ENCODE data around the gene THAP4. TPM values are rescaled to one million over a fixed set of nuclear protein-coding genes. Genes with fewer than 3 reads are reported as not detected.

The THAP4 gene
- total and polyA plus RNA-seq, 12 donors: 68.7 to 101 (median 78.3) TPM

DNA sequence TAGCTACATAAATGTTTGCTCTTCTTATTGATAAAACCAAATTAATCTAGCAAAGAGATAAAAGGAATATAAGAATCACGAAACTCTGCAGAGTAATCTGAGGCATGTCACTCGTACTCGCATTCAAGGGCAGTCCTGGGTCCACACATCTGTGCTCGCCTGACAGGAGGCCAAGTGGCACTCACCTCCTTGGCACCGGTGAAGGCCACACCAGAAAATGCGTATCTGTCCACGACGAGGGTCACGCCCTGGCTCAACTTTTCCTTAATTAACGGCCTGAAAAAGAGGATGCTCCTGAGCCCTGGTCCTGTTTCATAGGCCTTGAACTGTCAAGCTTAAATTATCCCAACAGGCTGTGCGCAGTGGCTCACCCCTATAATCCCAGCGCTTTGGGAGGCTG is 43.1 kb upstream of the THAP4 start:
- ATAC-seq: no peak
- DNase-seq: no peak
- TF ChIP-seq, protein P1, sequence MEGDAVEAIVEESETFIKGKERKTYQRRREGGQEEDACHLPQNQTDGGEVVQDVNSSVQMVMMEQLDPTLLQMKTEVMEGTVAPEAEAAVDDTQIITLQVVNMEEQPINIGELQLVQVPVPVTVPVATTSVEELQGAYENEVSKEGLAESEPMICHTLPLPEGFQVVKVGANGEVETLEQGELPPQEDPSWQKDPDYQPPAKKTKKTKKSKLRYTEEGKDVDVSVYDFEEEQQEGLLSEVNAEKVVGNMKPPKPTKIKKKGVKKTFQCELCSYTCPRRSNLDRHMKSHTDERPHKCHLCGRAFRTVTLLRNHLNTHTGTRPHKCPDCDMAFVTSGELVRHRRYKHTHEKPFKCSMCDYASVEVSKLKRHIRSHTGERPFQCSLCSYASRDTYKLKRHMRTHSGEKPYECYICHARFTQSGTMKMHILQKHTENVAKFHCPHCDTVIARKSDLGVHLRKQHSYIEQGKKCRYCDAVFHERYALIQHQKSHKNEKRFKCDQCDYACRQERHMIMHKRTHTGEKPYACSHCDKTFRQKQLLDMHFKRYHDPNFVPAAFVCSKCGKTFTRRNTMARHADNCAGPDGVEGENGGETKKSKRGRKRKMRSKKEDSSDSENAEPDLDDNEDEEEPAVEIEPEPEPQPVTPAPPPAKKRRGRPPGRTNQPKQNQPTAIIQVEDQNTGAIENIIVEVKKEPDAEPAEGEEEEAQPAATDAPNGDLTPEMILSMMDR (IDR thresholded peaks at IDR 0.05): no peak
- Histone ChIP-seq H3K9me3 (no peaks in the 10 kb centered on the region), H3K36me3 (peaks cover 0 to 96% (median 18%) of the 10 kb centered on the region in 9 donors), H3K4me3 (no peak overlapping the region), H3K4me1 (peaks cover 0 to 13% (median 8%) of the 10 kb centered on the region in 9 donors), H3K27ac (no peak overlapping the region), H3K27me3 (no peaks in the 10 kb centered on the region)
- intact Hi-C loops (cut with DNase I): loop anchor here in 1 of 10 donors (10.0 kb wide), 1 partner anchor 55 kb away; the partner anchor contains the start of gene D2HGDH
- WGBS, 2 donors: 90 to 93% methylated on average over 12 of the region's 12 CpGs

DNA sequence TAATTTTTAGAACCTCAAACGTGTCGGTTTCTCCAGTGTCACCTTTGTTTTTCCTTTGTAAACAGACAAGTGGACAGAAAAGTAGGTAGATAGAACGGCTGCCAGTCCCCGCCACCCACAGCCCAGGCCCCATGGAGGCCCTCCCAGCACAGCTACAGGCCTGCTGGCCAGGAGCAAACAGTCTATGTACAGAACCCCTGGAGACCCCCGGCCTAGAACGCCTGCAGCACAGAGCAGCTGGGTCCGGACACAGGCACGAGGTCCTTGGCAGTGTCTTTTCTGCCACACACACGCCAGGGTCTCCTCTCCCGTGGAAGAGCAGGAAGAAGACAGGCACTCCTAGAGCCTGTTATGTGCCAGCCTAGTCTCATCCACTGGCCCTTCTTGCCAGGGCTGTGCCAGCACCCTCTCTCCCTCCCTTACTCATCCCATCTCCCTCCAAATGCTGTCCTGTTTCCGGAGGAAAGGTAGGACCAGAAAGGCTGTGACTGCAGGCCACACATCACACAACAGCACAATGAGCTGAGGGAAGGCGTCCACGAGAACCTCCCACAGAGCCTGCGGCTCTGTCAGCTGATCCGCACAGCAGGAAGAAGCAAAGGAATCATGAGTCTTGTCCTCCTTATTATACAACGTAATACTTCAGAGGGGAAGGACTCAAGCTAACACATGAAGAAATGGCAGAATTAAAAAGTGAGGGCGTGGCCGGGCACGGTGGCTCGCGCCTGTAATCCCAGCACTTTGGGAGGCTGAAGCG is 42.0 kb upstream of the THAP4 start:
- WGBS, 2 donors: 93 to 95% methylated on average over 22 of the region's 22 CpGs
- no peak for DNase-seq

DNA sequence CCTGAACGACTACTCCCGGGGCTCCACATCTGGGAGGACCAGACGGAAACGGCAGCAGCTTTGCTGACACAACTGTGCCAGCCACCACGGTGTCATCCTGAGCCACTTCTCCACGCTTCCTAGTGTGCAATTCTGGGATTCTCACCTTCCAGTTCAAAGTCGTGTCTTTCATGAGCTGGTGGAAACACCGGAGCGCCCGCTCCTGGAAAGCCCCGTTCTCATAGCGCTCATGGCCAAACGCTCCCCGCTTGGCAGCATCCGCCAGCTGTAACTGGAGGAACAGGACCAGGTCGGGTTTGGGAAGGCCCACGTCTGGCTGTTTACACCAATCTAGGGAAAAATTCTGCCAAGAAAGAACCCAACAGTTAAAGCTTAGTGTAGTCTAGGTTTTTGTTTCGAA is 41.3 kb upstream of the THAP4 start:
- H3K36me3 ChIP-seq: peaks cover 0 to 87% (median 15%) of the 10 kb centered on the region in 9 donors
- TF ChIP-seq, protein P1 (IDR thresholded peaks at IDR 0.05): no peak
- DNase-seq: no peak
- intact Hi-C loops (cut with DNase I): no loop called here
- H3K4me1 ChIP-seq: peaks cover 0 to 24% (median 8%) of the 10 kb centered on the region in 9 donors
- ATAC-seq: no peak
- H3K4me3 ChIP-seq: no peak overlapping the region
- no peak overlapping the region for H3K27ac ChIP-seq
- no peaks in the 10 kb centered on the region for H3K27me3 ChIP-seq
- no peaks in the 10 kb centered on the region for H3K9me3 ChIP-seq
- WGBS, 2 donors: 94% methylated on average over 18 of the region's 18 CpGs

More for the DNA sequence above, 42.0 kb upstream of the THAP4 start:
- Histone ChIP-seq H3K27me3 (no peaks in the 10 kb centered on the region), H3K4me1 (peaks cover 0 to 22% (median 8%) of the 10 kb centered on the region in 9 donors), H3K36me3 (peaks cover 0 to 93% (median 15%) of the 10 kb centered on the region in 9 donors), H3K27ac (no peak overlapping the region), H3K4me3 (no peak overlapping the region), H3K9me3 (no peaks in the 10 kb centered on the region)
- no peak for ATAC-seq
- intact Hi-C loops (cut with DNase I): no loop called here
- TF ChIP-seq, protein P1 (IDR thresholded peaks at IDR 0.05): no peak

DNA sequence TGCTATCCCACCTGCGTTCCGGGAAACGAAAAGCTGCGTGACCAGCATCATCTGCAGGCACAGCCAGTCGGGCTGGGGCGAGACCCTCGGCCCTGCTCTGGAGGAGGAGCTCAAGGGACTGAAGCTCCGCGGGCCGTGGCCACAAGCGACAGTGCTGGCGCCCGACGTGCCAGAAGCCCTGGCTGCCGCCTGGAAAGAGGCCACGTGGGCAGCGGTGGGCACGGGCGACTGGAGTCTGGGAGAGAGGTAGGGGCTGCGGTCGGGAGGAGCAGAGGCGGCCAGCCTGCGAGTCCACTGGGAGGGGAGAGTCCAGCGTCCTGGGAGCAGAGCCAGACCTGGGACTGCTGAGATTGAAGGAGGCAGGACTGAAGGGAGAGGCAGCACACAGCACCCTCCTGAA is 40.4 kb upstream of the THAP4 start:
- DNase-seq: no peak
- ATAC-seq: peak in 1 of 8 donors; percentile 3
- Histone ChIP-seq H3K36me3 (peaks cover 0 to 84% (median 15%) of the 10 kb centered on the region in 9 donors), H3K27me3 (no peaks in the 10 kb centered on the region), H3K9me3 (no peaks in the 10 kb centered on the region), H3K4me3 (no peak overlapping the region), H3K27ac (no peak overlapping the region), H3K4me1 (peaks cover 0 to 24% (median 8%) of the 10 kb centered on the region in 9 donors)
- 95% methylated on average over 24 of the region's 24 CpGs for WGBS, 2 donors
- TF ChIP-seq, protein P1 (IDR thresholded peaks at IDR 0.05): no peak
- intact Hi-C loops (cut with DNase I): no loop called here

Measured in heart right ventricle (tissue), 16 donors.